Stimulated activated CD8-positive, alpha-beta memory T cell treated with anti-CD3 and anti-CD28 coated beads, Interleukin-7, amount 100 ng/mL, for 4 hours (primary cell): ENCODE measurements around the gene RPTN.
"Not testable (repeated sequence)": the region's sequence is repeated elsewhere in the genome, so short reads cannot be mapped to it uniquely, and the experiment has no call there.

ENCODE experiments used
- DNase-seq, 2 donors: peaks; one replicate each; pipeline ENCODE4 v3.0.0-alpha.2; 2020; ENCODE audit warnings: low read depth in 2 of 2

Gene RPTN

DNA sequence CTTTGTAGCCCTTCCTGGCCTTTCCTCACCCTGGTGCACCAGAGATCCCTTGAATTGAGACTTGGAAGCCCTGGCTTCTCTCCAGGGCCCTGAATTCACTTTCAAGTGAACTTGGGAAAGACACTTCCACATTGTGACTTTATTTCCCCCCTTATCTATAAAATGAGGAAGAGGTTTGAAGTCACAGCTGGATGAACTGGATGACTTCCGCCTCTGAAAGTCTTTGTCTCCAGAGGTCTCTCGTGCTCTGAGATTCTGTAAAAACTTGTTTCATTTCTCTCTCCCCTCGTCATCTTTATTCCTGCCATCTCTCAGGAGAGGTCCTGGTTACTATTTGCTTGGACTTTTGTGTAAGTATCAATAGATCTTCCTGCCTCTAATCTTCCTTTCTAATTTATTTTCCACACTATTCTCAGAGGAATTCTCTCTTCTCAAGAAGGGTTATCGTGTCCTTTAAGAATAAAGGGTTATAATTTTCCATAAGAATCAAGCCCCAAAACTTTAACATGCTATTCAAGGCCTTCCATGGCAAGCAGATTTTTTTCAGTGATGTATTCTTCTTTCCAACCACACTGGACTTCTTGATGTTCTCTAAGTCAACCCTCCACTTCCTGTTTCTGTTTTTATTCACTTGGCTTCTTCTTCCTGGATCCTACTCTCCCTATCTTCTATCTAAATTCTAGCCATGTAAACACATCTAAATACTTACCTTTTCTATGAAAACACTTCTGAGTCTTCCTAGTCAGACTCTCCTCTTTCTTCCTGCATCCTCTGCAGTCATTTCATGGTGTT lies 6.5 kb upstream of the RPTN start:
- no peak for DNase-seq

DNA sequence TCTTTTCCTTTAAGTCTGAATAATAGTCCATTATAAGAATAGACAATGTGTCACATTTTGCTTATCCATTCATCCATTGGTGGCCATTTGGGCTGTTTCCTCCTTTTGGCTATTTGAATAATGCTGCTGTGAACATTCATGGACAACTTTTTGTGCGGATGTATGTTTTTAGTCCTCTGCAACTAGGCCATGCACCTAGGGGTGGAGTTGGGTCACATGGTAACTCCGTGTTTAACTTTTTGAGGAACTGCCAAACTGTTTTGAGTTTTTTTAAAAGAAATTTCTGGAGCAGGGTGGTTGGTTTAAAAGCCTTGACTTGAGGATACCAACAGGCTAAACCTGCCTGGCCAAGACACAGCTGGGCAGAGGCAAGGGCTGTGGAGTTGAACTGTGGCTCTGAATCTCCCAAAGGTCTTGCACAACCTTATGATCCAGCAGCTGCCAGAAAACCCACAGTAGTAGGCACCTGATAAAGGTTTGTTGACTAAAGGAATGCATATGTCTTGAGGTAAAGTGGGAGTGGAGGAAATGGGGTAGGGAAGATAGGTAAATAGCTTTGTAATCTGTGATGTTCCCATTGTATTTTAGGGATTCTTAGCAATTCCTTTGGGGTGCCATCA lies 5.6 kb upstream of the RPTN start:
- DNase-seq = no peak

DNA sequence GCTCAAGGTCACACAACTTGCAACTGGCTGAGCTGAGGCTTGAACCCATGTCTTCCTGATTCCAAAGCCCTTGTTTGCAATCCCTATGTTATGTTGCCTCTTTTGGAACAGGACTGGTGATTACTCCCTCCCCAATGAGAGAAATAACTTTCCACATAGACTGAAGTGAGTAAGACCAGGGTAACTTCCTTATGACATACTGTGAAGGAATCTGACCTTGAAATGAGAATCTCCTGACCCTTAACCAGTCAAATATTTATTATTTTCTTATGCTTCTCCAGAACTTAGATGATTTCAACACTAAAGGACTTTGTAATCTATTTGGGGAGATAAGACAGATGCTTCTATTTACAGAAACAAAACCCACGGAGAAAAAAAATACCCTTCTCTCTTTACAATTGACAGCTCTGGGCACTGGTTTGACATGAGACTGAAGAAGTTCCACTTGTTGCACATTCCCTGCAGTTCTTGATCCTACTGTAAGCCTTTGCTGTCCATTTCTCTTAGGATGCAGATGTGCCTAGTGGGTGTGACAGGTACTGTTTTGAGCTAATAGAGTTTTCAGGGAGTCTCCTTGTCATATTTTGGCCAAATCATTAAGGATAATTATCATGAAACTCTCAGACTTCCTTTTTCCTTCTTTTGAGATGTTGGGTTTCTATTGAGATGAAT lies 3.9 kb upstream of the RPTN start:
- no peak for DNase-seq

DNA sequence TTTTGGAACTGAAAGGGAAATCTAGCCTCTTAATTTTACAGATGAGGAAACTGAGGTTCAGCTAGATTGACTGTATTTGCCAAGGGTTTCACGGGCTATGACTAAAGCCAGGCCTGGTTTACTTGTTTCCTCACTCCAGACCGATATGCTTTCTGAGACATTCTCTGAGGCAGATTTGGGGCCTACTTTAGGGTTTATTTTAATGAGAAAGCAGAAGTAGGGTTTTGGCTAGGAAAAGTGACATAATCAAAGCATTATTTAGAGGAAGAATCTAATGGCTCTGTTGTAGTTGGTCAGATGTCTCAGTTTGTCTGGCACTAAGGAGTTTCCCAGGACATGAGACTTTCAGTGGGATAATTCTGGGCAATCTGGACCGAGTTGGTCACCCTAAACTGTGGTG lies 1.5 kb upstream of the RPTN start:
- no peak for DNase-seq

DNA sequence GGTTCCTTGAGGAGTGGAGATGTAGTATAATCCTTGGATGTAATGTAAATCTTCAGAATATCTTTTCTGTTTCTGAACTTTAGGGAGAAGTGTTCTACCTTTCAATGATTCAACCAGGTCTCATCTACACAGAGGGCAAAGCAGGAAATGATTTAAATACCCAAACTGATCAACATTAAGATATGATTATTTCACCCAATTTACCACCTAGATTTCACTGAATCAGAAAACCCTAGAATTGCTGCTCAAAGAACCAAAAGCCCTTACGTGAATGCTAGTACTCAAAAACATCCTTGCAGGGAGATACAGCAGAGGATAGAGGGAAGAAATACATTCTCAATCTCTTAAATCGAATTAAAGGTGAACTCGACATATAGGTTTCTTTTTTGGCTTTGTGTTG lies 5.0 kb downstream of the RPTN start:
- no peak for DNase-seq

DNA sequence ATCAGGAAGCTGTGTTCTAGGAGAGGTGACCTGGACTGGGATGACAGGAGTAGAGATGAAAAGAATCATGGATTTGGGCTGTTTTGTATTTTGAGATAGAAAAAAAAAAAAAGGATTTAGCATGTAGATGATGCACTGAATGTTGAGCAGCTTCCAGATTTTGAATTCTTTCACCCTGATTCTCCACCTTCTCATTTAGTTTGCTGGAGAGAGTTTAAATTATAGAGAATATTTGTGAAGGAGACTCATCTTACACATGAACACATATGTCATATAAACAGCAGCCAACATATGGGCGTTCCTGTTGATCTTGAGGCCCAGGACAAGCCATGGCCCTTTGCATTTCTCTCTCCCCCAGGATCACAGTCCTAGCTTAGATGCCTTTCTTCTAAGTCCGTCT lies 7.4 kb downstream of the RPTN start:
- DNase-seq = no peak

DNA sequence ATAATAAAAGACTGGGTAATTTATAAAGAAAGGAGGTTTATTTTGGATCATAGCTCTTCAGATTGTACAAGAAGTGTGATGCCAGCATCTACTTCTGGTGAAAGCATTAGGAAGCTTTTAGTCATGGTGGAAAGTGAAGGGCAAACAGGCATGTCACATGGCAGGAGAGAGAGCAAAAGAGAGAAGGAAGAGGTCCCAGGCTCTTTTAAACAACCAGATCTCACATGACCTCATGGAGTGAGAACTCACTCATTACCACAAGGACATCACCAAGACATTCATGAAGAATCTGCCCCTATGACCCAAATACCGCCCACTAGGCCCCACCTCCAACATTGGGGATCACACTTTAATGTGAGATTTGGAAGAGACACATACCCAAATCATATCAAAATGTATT lies 10.0 kb downstream of the RPTN start:
- no peak for DNase-seq

DNA sequence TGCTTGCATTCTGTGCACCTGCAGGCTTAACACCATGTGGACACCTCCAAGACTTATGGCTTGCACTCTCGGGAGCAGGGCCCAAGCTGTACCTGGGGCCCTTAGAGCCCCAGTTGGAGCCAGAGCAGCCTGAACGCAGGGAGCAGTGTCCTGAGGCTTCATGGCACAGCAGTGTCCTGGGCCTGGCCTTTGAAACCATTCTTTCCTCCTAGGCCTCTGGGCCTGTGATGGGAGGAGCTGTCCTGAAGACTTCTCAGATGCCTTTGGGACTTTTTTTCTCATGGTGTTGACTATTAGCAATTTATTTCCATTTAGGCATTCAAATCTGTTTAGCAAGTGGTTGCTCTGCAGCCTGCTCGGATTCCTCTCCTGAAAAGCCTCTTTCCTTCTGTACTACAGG lies 11.0 kb downstream of the RPTN start:
- no peak for DNase-seq

DNA sequence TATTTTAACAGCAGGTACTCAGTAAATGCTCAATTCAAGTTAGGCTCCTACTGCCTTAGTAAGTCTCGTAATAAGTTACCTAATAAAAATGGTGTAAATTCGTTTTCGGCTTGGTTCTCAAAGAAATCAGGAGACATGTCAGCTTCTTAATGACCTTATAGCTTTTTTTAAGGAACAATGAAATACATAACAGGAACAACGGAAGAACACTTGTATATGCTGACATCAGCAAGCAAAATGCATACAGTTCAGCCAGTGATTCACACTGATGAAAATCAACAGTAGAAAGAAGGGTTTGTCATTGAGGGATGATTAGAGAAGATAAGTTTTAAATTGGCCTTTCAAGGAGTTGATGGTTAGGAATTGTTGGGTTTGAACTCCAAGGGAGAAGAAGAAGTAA lies 13.3 kb downstream of the RPTN start:
- no peak for DNase-seq

DNA sequence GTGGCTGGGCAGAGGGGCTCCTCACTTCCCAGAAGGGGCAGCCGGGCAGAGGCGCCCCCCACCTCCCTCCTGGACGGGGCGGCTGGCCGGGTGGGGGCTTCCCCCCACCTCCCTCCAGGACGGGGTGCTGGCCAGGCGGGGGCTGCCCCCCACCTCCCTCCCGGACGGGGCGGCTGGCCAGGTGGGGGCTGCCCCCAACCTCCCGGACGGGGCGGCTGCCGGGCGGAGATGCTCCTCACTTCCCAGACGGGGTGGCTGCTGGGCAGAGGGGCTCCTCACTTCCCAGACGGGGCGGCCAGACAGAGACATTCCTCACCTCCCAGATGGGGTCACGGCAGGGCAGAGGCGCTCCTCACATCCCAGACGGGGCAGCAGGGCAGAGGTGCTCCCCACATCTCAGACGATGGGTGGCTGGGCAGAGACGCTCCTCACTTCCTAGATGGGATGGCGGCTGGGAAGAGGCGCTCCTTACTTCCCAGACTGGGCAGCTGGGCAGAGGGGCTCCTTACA lies 14.3 kb downstream of the RPTN start:
- not testable (repeated sequence) for DNase-seq

DNA sequence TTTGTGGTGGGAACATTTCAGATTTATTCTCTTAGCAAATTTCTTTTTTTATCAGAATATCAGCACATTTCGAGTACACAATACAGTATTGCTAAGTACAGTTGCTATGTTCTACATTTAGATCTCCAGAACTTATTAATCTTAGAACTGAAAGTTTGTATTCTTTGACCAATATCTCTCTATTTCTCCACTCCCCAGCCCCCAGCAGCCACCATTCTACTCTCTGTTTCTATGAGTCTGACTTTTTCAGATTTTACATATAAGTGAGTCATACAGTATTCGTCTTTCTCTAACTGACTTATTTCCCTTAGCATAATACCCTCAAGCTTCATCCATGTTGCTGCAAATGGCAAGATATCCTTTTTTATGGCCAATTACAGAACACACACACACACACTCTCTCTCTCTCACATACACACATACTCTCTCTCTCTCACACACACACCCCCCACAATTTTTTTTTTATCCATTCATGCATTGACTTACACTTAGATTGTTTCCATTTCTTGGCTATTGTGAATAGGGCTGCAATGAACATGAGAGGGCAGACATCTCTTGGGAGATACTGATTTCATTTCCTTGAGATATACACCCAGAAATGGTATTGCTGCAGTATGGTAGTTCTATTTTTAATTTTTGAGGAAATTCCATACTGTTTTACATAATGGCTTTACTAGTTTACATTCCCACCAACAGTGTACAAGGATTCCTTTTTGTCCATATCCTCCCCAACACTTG lies 15.7 kb downstream of the RPTN start:
- no peak for DNase-seq

DNA sequence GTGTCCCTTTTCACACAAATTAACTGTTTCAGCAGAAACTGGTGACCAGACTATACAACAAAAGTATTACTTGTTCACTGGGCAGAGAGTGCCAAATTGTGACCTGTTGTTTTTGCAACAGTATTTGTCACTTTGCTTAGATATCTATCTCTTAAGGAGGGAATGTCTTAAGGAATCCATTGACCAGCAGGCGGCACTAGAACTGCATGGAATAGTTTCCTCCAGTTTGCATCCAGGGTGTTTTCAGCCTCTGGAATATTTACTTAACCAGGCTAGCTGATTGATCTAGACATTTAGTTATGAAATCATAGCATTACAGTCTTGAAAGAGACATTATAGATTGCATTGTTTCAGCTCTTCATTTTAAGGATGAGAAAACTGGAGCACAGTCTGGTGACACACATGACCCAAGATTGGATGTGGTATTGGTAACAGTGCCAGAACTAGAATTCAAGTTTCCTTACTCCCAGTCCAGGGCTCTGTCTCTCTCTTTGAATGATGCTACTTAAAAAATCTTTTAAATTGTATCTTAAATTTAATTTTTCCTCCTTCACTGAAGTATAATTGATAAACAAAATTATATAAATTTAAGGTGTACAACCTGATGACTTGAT lies 16.9 kb downstream of the RPTN start:
- no peak for DNase-seq

DNA sequence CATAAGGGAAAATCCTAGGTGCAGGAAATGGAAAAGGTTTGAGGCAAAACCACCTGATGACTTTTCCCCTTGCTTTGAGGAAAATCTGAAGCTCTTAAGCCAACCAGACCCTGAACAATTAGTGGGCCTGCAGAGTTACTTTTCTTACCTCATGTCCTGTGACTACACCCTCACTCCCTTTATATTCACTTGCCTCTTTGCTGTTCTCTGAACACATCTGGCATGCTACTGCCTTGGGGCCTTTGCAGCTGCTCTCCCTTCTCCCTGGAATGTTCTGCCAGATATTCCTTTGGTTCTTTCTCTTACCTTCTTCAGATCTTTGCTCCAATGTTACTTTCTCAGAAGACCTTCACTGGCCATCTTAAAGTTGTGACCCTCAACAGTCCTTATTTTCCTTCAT lies 21.8 kb downstream of the RPTN start:
- no peak for DNase-seq

DNA sequence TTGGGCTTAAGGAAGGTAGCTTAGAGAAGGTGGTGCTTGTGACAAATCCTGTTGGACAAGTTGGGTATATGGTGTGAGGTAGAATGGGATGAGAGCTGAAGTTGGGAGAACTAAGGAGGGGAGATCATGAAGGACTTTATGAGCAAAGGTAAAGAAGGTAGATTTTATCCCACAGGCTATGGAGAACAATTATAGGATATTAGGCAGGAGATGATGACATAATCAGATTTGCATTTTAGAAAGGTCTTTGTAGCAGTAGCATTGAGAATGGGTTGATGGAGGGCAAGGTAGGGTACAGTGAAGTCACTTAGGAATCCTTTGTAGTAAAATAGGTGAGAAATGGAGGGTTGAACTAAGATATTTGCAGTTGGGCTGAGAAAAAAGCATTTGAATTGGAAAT lies 28.8 kb downstream of the RPTN start:
- DNase-seq = no peak

DNA sequence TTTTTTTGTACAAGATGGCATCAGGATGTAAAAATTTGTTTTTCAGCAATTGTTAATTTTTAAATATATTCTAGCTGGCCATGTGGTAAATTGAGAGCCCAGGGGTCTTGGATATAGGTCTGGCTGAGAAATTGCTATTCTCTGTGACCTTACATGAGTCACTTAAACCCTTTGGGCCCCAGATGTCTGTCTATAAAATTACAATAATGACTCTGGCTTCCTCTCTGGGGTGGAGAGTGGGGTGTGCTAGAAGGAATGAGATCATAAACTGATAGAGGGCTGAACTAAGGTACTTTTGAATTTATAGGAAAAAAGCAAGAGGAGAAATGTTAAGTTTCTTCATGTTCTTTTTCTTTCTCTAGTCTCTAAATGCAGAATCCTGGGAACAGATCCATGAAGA lies 31.4 kb downstream of the RPTN start:
- no peak for DNase-seq

DNA sequence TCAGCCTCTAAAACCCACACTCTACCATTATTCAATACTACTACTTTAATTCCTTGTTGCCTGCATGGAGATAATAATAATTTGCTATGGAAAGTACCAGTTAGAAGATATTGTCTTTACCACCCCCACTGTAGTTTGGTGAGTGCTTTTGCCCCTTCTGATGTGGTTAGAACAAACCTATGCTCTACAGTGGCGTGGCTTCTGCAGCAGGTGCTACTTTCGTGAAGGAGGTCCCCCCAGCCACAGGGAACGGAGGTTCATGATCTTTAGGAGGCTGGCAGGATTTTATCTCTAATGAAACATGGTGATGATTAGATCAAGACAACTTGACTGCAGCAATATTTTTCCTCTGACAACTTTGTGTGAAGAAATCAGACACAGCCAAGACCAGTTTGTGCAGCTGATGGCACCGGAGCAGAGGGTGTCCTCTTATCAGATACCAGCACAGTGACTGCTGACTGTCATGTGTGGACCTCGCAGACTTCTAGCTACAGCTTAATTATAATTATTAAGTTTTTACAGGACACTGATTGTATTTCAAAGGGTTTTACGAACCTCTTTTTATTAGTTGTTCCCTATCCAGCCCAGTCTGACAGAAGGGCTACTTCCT lies 33.1 kb downstream of the RPTN start:
- DNase-seq = no peak

DNA sequence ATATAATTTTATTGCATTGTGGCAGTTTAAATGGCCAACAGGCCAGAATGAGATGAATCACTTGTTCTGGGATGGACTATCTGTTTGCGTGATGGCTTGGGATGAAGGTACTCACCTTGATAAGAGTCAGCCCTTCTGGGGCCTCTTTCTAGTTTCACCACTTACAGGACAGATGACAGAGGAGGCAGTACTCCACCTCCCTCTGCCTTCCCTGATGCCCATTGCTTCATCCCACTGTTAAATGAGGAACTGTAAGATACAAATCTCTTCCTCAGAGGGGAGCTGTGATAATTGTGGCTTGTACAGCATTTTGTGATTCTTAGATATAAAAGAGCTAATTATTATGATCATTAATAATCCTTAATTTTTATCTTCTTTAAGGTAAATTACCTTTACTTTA lies 40.1 kb downstream of the RPTN start:
- DNase-seq = no peak

DNA sequence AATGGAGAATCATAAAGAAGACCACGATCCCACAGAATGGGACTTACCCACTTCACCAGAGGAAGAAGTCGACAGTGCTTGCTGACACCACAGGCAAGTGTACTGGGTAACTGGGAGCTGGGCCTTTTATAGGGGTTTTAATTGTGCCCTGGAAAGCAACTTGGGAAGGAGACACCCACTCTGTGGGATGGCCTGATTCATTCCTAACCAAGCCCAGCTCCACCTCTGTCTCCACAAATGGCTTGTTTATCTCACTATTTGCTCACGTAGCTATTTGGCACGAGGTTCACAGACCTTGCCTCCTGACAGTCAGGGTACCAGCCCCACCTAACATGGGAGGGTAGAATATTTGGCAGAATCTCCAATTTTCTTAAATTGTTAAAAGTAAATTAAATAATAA lies 43.7 kb downstream of the RPTN start, which contains the start of gene TCHH:
TCHH (minus strand) TSS at position 101 of the 400 bp plus-strand sequence. CDS start 1,364 bp downstream, outside the sequence.
- no peak for DNase-seq

DNA sequence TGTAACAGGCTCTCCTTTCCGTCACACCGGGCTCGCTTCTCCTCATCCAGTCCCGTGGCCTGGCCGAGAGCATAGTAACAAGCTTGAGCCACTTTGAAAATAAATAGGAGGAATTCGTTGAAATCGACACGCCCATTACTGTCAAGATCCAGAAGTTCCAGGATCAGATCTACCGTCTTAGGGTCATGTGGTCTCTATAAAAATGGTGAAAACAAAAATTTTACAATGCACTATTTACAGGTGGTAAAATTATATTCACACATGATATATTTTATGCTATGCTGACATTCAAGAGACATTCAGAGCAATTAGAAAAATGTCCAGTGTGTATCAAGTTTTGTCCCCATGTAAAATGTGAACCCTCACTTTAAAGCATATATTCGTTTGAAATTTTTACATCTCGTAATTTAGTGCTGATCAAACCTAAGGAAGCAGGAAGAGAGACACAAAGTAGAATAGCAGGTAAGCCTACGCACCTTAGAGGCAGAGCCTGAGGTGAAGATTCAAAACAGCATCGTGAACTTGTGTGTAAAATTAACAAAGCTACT lies 46.1 kb downstream of the RPTN start:
- no peak for DNase-seq

DNA sequence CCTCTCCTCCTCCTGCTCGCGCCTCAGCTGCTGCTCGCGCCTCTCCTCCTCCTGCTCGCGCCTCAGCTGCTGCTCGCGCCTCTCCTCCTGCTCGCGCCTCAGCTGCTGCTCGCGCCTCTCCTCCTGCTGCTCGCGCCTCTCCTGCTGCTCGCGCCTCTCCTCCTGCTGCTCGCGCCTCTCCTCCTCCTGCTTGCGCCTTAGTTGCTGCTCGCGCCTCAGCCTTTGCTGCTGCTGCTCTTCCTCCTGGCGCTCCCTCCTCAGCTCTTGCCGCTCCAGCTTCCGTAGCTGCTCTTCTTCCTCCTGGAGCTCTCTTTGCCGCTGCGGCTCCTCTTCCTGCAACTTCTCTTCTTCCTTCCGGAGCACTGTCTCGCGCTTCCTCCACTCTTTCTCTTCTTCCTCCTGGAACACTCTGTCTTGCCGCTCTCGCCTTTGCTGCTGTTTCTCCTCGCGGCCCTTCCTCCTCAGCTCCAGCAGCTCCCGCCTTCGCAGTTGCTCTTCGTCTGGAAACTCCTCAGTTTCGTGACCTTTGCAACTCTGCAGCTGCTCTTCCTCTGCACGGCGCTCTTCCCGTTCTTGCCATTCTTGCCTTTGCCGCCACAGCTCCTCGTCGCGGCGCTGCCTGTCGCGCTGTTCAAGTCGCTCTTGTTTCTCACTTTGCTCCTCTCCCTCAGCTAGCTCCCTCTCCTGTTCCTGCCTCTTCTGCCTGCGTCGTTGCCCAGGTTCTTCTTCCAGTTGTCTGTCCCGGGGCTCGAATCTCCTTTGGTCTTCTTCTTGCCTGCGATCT lies 46.7 kb downstream of the RPTN start:
- DNase-seq = no peak
